Loucy (cell line): ENCODE data around the gene MEGF9.

Experiments used
- EZH2phosphoT487 ChIP-seq: fragments of 200-600 bp; IDR thresholded peaks from 2 replicates; pipeline ENCODE4 v1.6.1; 2018; ENCODE audit warnings: antibody characterized with exemption, mild to moderate bottlenecking, moderate library complexity, borderline replicate concordance
- TF ChIP-seq, protein P1 (sequence below): fragments of 200-600 bp; sonication (generic); conservative IDR thresholded peaks from 2 replicates; pipeline ENCODE4 v1.5.1; 2014; ENCODE audit warnings: mild to moderate bottlenecking, antibody characterized with exemption, low read length

DNA sequence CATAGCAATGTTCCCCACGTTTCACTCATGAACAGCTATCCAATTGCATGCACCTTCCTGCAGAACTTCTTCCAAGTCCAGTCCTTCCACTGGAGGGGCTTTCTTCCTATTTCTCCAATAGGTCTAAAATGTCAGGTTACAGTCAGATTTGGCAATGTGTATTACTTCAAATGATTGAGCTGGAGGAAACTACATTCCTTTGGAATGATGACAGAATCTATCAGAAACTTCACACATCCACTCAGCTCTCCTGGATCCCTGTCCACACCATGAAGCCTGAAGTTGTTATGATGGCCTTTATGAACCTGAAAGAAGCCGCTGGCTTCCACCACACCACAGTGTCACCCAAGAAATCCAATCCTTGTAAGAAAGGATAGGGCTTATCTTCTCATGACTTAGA, 46.7 kb upstream of the MEGF9 start:
- TF ChIP-seq, protein P1, sequence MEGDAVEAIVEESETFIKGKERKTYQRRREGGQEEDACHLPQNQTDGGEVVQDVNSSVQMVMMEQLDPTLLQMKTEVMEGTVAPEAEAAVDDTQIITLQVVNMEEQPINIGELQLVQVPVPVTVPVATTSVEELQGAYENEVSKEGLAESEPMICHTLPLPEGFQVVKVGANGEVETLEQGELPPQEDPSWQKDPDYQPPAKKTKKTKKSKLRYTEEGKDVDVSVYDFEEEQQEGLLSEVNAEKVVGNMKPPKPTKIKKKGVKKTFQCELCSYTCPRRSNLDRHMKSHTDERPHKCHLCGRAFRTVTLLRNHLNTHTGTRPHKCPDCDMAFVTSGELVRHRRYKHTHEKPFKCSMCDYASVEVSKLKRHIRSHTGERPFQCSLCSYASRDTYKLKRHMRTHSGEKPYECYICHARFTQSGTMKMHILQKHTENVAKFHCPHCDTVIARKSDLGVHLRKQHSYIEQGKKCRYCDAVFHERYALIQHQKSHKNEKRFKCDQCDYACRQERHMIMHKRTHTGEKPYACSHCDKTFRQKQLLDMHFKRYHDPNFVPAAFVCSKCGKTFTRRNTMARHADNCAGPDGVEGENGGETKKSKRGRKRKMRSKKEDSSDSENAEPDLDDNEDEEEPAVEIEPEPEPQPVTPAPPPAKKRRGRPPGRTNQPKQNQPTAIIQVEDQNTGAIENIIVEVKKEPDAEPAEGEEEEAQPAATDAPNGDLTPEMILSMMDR = no peak
- no peak for TF ChIP-seq EZH2phosphoT487
